Endodermal cell (in vitro differentiated cells): ENCODE results near the gene ARID5B. TPM values are rescaled to one million over a fixed set of nuclear protein-coding genes. Genes with fewer than 3 reads are reported as not detected.

Experiments used
- DNase-seq: peaks from one replicate; pipeline ENCODE4 v3.0.0-alpha.2; 2017
- H3K27ac ChIP-seq: 2 replicates; pipeline ENCODE4 v1.5.1; 2013; ENCODE audit warnings: mild to moderate bottlenecking, low read depth, low read length, moderate library complexity
- H3K27me3 ChIP-seq: 2 replicates; pipeline ENCODE4 v1.6.1; 2013; ENCODE audit warnings: mild to moderate bottlenecking, low read length, moderate library complexity; ENCODE audit not compliant: insufficient read depth, control insufficient read depth, poor library complexity, severe bottlenecking
- H3K36me3 ChIP-seq: 2 replicates; pipeline ENCODE4 v1.7.0; 2013; ENCODE audit warnings: mild to moderate bottlenecking, low read length, moderate library complexity; ENCODE audit not compliant: control insufficient read depth, insufficient read depth
- H3K4me1 ChIP-seq: one replicate; pipeline ENCODE4 v1.7.0; 2013; ENCODE audit warnings: low read length; ENCODE audit not compliant: control insufficient read depth, insufficient read depth
- H3K4me3 ChIP-seq: 2 replicates; pipeline ENCODE4 v1.5.1; 2013; ENCODE audit warnings: mild to moderate bottlenecking, low read length, moderate library complexity
- H3K9ac ChIP-seq: 2 replicates; pipeline ENCODE4 v1.6.1; 2013; ENCODE audit warnings: mild to moderate bottlenecking, low read length, moderate library complexity; ENCODE audit not compliant: poor library complexity, severe bottlenecking; ENCODE audit errors: extremely low read depth
- H3K9me3 ChIP-seq: 2 replicates; pipeline ENCODE4 v1.6.1; 2013; ENCODE audit warnings: mild to moderate bottlenecking, low read length, moderate library complexity; ENCODE audit not compliant: control insufficient read depth
- H3K27ac Mint-ChIP-seq: 2 replicates; pipeline ENCODE4 v1.8.0; 2020; ENCODE audit warnings: mixed read lengths
- H3K27me3 Mint-ChIP-seq: 2 replicates; pipeline ENCODE4 v1.8.0; 2021; ENCODE audit warnings: mild to moderate bottlenecking, mixed read lengths; ENCODE audit not compliant: insufficient read depth
- H3K36me3 Mint-ChIP-seq: 2 replicates; pipeline ENCODE4 v1.8.0; 2020; ENCODE audit warnings: low read depth, mixed read lengths
- H3K4me1 Mint-ChIP-seq: 2 replicates; pipeline ENCODE4 v1.8.0; 2020; ENCODE audit warnings: mixed read lengths
- H3K4me3 Mint-ChIP-seq: 2 replicates; pipeline ENCODE4 v1.8.0; 2020; ENCODE audit warnings: mild to moderate bottlenecking, moderate library complexity, mixed read lengths
- H3K9me3 Mint-ChIP-seq: 2 replicates; pipeline ENCODE4 v1.8.0; 2020; ENCODE audit warnings: mild to moderate bottlenecking, mixed read lengths
- CTCF ChIP-seq: fragments of 200-600 bp; sonication (generic); conservative IDR thresholded peaks from 2 replicates; pipeline ENCODE4 v1.5.0; 2021; ENCODE audit warnings: antibody characterized with exemption, mild to moderate bottlenecking
- WGBS, 2 experiments: methylation state at CpG; one replicate each; pipeline versions ENCODE4 v1.1.5 to v1.1.7; 2013; ENCODE audit warnings: missing lambda C conversion rate in 2 of 2, mixed read lengths in 1 of 2; ENCODE audit not compliant: insufficient coverage in 1 of 2, insufficient read length in 1 of 2; 5-methylcytosine and 5-hydroxymethylcytosine counted together
- total RNA-seq, 2 donors: library from RNA; stranded (reverse); fragmentation: NEBNext Ultra II Directional in 1 of 2; extraction: Animal tissue kit (Norgen Biotek cat#: 25700) in 1 of 2; gene quantifications; 2 replicates in 1 of 2; 3 replicates in 1 of 2; pipeline ENCODE4 v1.2.1, GENCODE V29; 2021

The ARID5B gene
- total RNA-seq, 2 donors from 2014 or later: 1.2 to 1.8 TPM

- Histone ChIP-seq H3K9ac (no peak overlapping the region), H3K4me1 (no peaks in the 10 kb centered on the region), H3K36me3 (no peaks in the 10 kb centered on the region), H3K4me3 (no peak overlapping the region), H3K27me3 (no peaks in the 10 kb centered on the region), H3K9me3 (no peaks in the 10 kb centered on the region), H3K27ac (no peak overlapping the region)
- H3K4me1 Mint-ChIP-seq: no peaks in the 10 kb centered on the region
- no peak overlapping the region for H3K4me3 Mint-ChIP-seq
- H3K36me3 Mint-ChIP-seq: no peaks in the 10 kb centered on the region
- no peak for DNase-seq
- WGBS, 2 experiments: 90 to 93% methylated on average over 2 of the region's 2 CpGs
- no peak overlapping the region for H3K27ac Mint-ChIP-seq
- TF ChIP-seq CTCF: no peak
- no peaks in the 10 kb centered on the region for H3K9me3 Mint-ChIP-seq
- no peaks in the 10 kb centered on the region for H3K27me3 Mint-ChIP-seq
Observed at GRCh38 chr10:62077330-62078015, 176.0 kb downstream of the ARID5B start.

- H3K36me3 Mint-ChIP-seq: no peaks in the 10 kb centered on the region
- no peak overlapping the region for H3K4me3 Mint-ChIP-seq
- H3K4me1 ChIP-seq: no peaks in the 10 kb centered on the region
- TF ChIP-seq CTCF: no peak
- H3K4me1 Mint-ChIP-seq: no peaks in the 10 kb centered on the region
- no peaks in the 10 kb centered on the region for H3K27me3 Mint-ChIP-seq
- no peaks in the 10 kb centered on the region for H3K36me3 ChIP-seq
- H3K27ac Mint-ChIP-seq: no peak overlapping the region
- H3K27me3 ChIP-seq: no peaks in the 10 kb centered on the region
- H3K9ac ChIP-seq: no peak overlapping the region
- DNase-seq: no peak
- H3K4me3 ChIP-seq: no peak overlapping the region
- no peaks in the 10 kb centered on the region for H3K9me3 ChIP-seq
- no peak overlapping the region for H3K27ac ChIP-seq
- H3K9me3 Mint-ChIP-seq: no peaks in the 10 kb centered on the region
- WGBS, 2 experiments: 91 to 96% methylated on average over 7 to 8 of the region's 8 CpGs
Observed at GRCh38 chr10:62079885-62080559, 178.5 kb downstream of the ARID5B start.

GRCh38 chr10:62080905-62081304 is 179.4 kb downstream of the ARID5B start:
- Histone ChIP-seq H3K9ac (no peak overlapping the region), H3K27me3 (no peaks in the 10 kb centered on the region), H3K4me3 (no peak overlapping the region), H3K36me3 (no peaks in the 10 kb centered on the region), H3K9me3 (no peaks in the 10 kb centered on the region), H3K4me1 (no peaks in the 10 kb centered on the region), H3K27ac (no peak overlapping the region)
- H3K9me3 Mint-ChIP-seq: no peaks in the 10 kb centered on the region
- H3K4me1 Mint-ChIP-seq: no peaks in the 10 kb centered on the region
- 94 to 97% methylated on average over 5 of the region's 5 CpGs for WGBS, 2 experiments
- no peak overlapping the region for H3K4me3 Mint-ChIP-seq
- H3K27me3 Mint-ChIP-seq: no peaks in the 10 kb centered on the region
- TF ChIP-seq CTCF: peak; percentile 44
- H3K36me3 Mint-ChIP-seq: peaks cover 2% of the 10 kb centered on the region
- H3K27ac Mint-ChIP-seq: no peak overlapping the region
- DNase-seq: no peak
